HUES64 (cell line): Measurements from ENCODE around the gene AGAP1.

Experiments used
- H3K27ac ChIP-seq: 2 replicates; pipeline ENCODE4 v1.7.0; 2013; ENCODE audit warnings: low read depth, low read length, inconsistent platforms
- H3K27me3 ChIP-seq: 2 replicates; pipeline ENCODE4 v1.6.1; 2013; ENCODE audit warnings: mild to moderate bottlenecking, low read length; ENCODE audit not compliant: insufficient read depth
- H3K36me3 ChIP-seq: 2 replicates; pipeline ENCODE4 v1.6.1; 2013; ENCODE audit warnings: mild to moderate bottlenecking, low read length; ENCODE audit not compliant: insufficient read depth
- H3K4me1 ChIP-seq: 2 replicates; pipeline ENCODE4 v1.6.1; 2013; ENCODE audit warnings: mild to moderate bottlenecking, low read length, moderate library complexity; ENCODE audit not compliant: insufficient read depth
- H3K4me3 ChIP-seq: 2 replicates; pipeline ENCODE4 v1.5.1; 2013; ENCODE audit warnings: mild to moderate bottlenecking, low read length, moderate library complexity
- H3K9ac ChIP-seq: 2 replicates; pipeline ENCODE4 v1.6.1; 2013; ENCODE audit warnings: mild to moderate bottlenecking, low read depth, low read length
- H3K9me3 ChIP-seq: 2 replicates; pipeline ENCODE4 v1.6.1; 2013; ENCODE audit warnings: low read depth, low read length; ENCODE audit not compliant: insufficient read depth
- WGBS: fragments of 150-250, 120-280 bp; methylation state at CpG from one replicate; pipeline ENCODE4 v1.1.7; 2013; ENCODE audit warnings: missing lambda C conversion rate; 5-methylcytosine and 5-hydroxymethylcytosine counted together

AGAP1 gene

GRCh38 chr2:235781775-235782174, 287.9 kb downstream of the AGAP1 start:
- H3K36me3 ChIP-seq: peaks cover 7% of the 10 kb centered on the region; the same call in 1 of the 2 replicates
- 97% methylated on average over 6 of the region's 6 CpGs for WGBS
- H3K9me3 ChIP-seq: no peaks in the 10 kb centered on the region
- no peak overlapping the region for H3K27ac ChIP-seq
- H3K4me3 ChIP-seq: no peak overlapping the region
- no peaks in the 10 kb centered on the region for H3K4me1 ChIP-seq
- no peak overlapping the region for H3K9ac ChIP-seq
- no peaks in the 10 kb centered on the region for H3K27me3 ChIP-seq

- Histone ChIP-seq H3K4me3 (no peak overlapping the region), H3K27ac (no peak overlapping the region), H3K27me3 (no peaks in the 10 kb centered on the region), H3K9ac (no peak overlapping the region), H3K9me3 (no peaks in the 10 kb centered on the region), H3K36me3 (peaks cover 16% of the 10 kb centered on the region), H3K4me1 (no peaks in the 10 kb centered on the region)
- WGBS: 88% methylated on average over 4 of the region's 4 CpGs
Observed at GRCh38 chr2:235784788-235785187, 290.9 kb downstream of the AGAP1 start.

DNA sequence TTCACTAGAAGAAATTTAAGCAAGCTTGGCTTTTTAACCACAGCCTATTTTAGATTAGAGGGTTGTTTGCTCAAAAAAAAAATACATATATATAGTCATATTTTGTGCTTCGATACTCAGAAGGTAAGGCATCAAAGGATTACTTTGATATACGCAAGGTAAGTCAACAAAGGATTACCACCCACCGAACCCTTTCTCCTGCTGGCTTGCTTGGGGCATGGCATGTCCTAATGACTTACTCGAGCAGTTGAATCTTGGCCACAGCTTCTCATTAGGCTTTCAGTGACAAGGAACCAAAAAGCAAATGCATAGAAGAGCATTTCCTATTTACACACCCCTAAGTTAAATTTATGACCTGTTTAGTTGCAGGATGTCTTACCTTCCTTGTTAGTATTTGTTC, 295.7 kb downstream of the AGAP1 start:
- Histone ChIP-seq H3K27me3 (no peaks in the 10 kb centered on the region), H3K9me3 (no peaks in the 10 kb centered on the region), H3K9ac (no peak overlapping the region), H3K27ac (no peak overlapping the region), H3K4me3 (no peak overlapping the region), H3K4me1 (no peaks in the 10 kb centered on the region), H3K36me3 (peaks cover 10% of the 10 kb centered on the region)
- 80% methylated on average over 4 of the region's 4 CpGs for WGBS

GRCh38 chr2:235793163-235793752, 299.4 kb downstream of the AGAP1 start:
- Histone ChIP-seq H3K9me3 (no peaks in the 10 kb centered on the region), H3K4me1 (peaks cover 6% of the 10 kb centered on the region; the same call in 1 of the 2 replicates), H3K9ac (no peak overlapping the region), H3K27me3 (no peaks in the 10 kb centered on the region), H3K4me3 (no peak overlapping the region), H3K27ac (no peak overlapping the region), H3K36me3 (peaks cover 5% of the 10 kb centered on the region)
- WGBS: 69% methylated on average over 13 of the region's 13 CpGs

DNA sequence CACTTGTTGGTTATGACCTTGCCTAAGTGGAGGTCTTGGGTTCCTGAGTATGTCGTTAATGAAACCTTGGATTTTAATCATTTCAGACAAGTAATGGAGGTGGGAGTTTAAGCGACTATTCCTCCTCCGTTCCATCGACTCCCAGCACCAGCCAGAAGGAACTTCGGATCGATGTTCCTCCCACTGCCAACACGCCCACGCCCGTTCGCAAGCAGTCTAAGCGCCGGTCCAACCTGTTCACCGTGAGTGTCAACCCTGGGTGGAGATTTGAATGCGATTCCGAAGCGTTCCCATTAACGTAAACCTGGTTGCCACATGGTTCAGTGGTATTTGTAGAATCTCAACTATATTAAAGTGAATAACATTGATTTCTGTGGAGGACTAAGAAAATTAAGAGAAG, 305.4 kb downstream of the AGAP1 start:
- WGBS: 96% methylated on average over 17 of the region's 17 CpGs

GRCh38 chr2:235802542-235802941, 308.7 kb downstream of the AGAP1 start:
- Histone ChIP-seq H3K36me3 (peaks cover 46% of the 10 kb centered on the region), H3K4me1 (peaks cover 9% of the 10 kb centered on the region), H3K9me3 (no peaks in the 10 kb centered on the region), H3K27ac (no peak overlapping the region), H3K9ac (no peak overlapping the region), H3K4me3 (no peak overlapping the region), H3K27me3 (no peaks in the 10 kb centered on the region)

More for the DNA sequence above, 305.4 kb downstream of the AGAP1 start:
- Histone ChIP-seq H3K27me3 (no peaks in the 10 kb centered on the region), H3K9me3 (no peaks in the 10 kb centered on the region), H3K4me3 (no peak overlapping the region), H3K4me1 (peaks cover 6% of the 10 kb centered on the region; the same call in 1 of the 2 replicates), H3K36me3 (peaks cover 46% of the 10 kb centered on the region), H3K9ac (no peak overlapping the region), H3K27ac (no peak overlapping the region)

- Histone ChIP-seq H3K4me1 (peaks cover 14% of the 10 kb centered on the region), H3K9ac (no peak overlapping the region), H3K4me3 (no peak overlapping the region), H3K36me3 (peaks cover 47% of the 10 kb centered on the region), H3K27me3 (no peaks in the 10 kb centered on the region), H3K9me3 (no peaks in the 10 kb centered on the region), H3K27ac (no peak overlapping the region)
- WGBS: 100% methylated on average over 1 of the region's 1 CpG
Observed at GRCh38 chr2:235803028-235803427, 309.2 kb downstream of the AGAP1 start.

- H3K4me3 ChIP-seq: no peak overlapping the region
- H3K27ac ChIP-seq: no peak overlapping the region
- no peaks in the 10 kb centered on the region for H3K9me3 ChIP-seq
- 85% methylated on average over 6 of the region's 6 CpGs for WGBS
- H3K27me3 ChIP-seq: no peaks in the 10 kb centered on the region
- peaks cover 15% of the 10 kb centered on the region for H3K4me1 ChIP-seq
- H3K9ac ChIP-seq: no peak overlapping the region
- peaks cover 39% of the 10 kb centered on the region for H3K36me3 ChIP-seq
Observed at GRCh38 chr2:235804676-235805075, 310.8 kb downstream of the AGAP1 start.

- no peak overlapping the region for H3K9ac ChIP-seq
- peaks cover 14% of the 10 kb centered on the region; the same call in 1 of the 2 replicates for H3K36me3 ChIP-seq
- H3K4me3 ChIP-seq: no peak overlapping the region
- H3K27ac ChIP-seq: no peak overlapping the region
- H3K4me1 ChIP-seq: peaks cover 30% of the 10 kb centered on the region
- H3K9me3 ChIP-seq: no peaks in the 10 kb centered on the region
- H3K27me3 ChIP-seq: no peaks in the 10 kb centered on the region
- WGBS: 49% methylated on average over 29 of the region's 29 CpGs
Observed at GRCh38 chr2:235806986-235807750, 313.3 kb downstream of the AGAP1 start.

DNA sequence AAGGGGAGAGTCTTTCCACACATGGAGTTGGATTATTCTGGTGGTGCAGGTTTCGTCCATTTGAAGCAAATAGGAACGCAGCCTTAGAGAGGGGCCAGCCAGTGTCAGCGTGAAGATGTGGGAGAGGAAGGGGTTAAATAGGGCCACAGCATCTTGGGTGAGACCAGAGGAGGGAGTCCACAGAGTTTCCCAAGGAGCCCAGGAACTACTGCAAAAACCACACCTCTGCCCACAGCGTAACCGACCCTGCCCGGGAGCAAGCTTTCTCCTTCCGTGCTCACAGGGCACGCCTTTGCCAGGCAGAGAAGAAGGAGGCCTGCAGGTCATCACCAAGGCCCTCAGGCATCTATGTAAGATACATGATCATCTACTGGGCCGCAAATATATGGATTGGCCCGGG, 314.5 kb downstream of the AGAP1 start:
- Histone ChIP-seq H3K9ac (no peak overlapping the region), H3K36me3 (peaks cover 22% of the 10 kb centered on the region), H3K4me1 (peaks cover 30% of the 10 kb centered on the region), H3K27ac (no peak overlapping the region), H3K27me3 (no peaks in the 10 kb centered on the region), H3K9me3 (no peaks in the 10 kb centered on the region), H3K4me3 (no peak overlapping the region)
- 92% methylated on average over 10 of the region's 10 CpGs for WGBS

- Histone ChIP-seq H3K4me1 (peaks cover 30% of the 10 kb centered on the region), H3K4me3 (no peak overlapping the region), H3K9ac (no peak overlapping the region), H3K27me3 (no peaks in the 10 kb centered on the region), H3K36me3 (peaks cover 22% of the 10 kb centered on the region), H3K27ac (no peak overlapping the region), H3K9me3 (no peaks in the 10 kb centered on the region)
- WGBS: 52% methylated on average over 10 of the region's 10 CpGs
Observed at GRCh38 chr2:235810252-235810651, 316.4 kb downstream of the AGAP1 start.
